Stimulated activated naive B cell treated with anti-CD40 and anti-IgM and Interleukin-4, amounts not matched to agents 10 μg/mL and 1 μg/mL and 100 μg/mL, for 72 hours (primary cell): ENCODE measurements around the gene AP5M1.

Source experiments
- ATAC-seq, 2 donors: fragments of 150-1000 bp; cut with Tn5 transposase; replicated peaks; 2 replicates each; pipeline ENCODE4 v1.10.0; 2021; ENCODE audit warnings: moderate library complexity in 1 of 2
- DNase-seq: peaks from one replicate; pipeline ENCODE4 v3.0.0; 2021
- H3K27ac Mint-ChIP-seq: one replicate; pipeline ENCODE4 v1.8.0; 2022; ENCODE audit warnings: mild to moderate bottlenecking, mixed read lengths
- H3K27me3 Mint-ChIP-seq, 2 donors: one replicate each; pipeline ENCODE4 v1.8.0; 2022; ENCODE audit warnings: mixed read lengths in 2 of 2
- H3K36me3 Mint-ChIP-seq, 2 donors: one replicate each; pipeline ENCODE4 v1.8.0; 2022; ENCODE audit warnings: mixed read lengths in 2 of 2, mild to moderate bottlenecking in 1 of 2
- H3K4me1 Mint-ChIP-seq, 2 donors: one replicate each; pipeline ENCODE4 v1.8.0; 2022; ENCODE audit warnings: mixed read lengths in 2 of 2, mild to moderate bottlenecking in 1 of 2
- H3K4me3 Mint-ChIP-seq, 2 donors: one replicate each; pipeline ENCODE4 v1.8.0; 2022; ENCODE audit warnings: mild to moderate bottlenecking in 2 of 2, mixed read lengths in 2 of 2, moderate library complexity in 1 of 2
- H3K9me3 Mint-ChIP-seq, 2 donors: one replicate each; pipeline ENCODE4 v1.8.0; 2022; ENCODE audit warnings: mixed read lengths in 2 of 2, mild to moderate bottlenecking in 1 of 2

The AP5M1 gene

DNA sequence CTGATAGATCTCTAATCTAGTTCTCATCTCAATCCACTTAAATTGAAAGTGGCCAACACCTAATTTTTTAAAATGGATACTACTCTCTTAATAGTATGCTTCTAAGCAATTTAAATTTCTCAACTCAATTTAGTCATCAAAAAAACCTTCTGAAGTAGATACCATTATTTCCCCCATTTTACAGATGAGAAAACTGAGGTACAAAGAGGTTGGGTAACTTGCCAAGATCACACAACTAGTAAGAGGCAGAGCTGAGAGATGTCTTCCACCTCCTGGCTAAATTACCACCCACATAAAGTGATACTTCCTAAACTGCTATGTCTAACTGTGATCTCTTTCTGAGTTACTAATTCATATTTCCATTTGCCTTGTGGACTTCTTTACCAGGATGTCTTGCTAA is 6.7 kb upstream of the AP5M1 start:
- Mint-ChIP-seq H3K27me3 (no peaks in the 10 kb centered on the region), H3K36me3 (peaks cover 25 to 35% of the 10 kb centered on the region in 2 donors), H3K4me3 (no peak overlapping the region), H3K9me3 (peaks cover 0 to 4% of the 10 kb centered on the region in 2 donors), H3K4me1 (peaks cover 25 to 53% of the 10 kb centered on the region in 2 donors), H3K27ac (no peak overlapping the region)
- DNase-seq (no peak), ATAC-seq (no peak)

DNA sequence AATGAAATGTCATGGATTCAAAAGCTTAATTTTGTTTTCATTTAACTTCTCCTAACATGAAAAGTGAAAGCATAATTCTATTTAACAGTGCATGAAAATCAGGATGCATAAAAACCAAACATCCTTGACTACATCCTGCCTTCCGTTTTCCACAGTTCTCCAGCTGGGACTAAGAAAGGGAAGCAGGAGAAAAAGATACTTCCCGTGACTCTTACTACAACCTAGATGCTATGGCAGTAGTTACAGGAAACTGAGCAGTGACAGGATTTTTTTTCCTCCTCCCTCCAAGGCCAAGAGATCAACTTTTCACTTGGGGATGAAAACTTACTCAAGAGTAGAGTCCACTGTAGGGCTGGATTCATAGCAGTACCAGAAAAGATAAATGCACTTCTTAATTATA is 2.7 kb upstream of the AP5M1 start:
- Mint-ChIP-seq H3K4me3 (no peak overlapping the region), H3K27ac (no peak overlapping the region), H3K4me1 (peaks cover 27 to 54% of the 10 kb centered on the region in 2 donors), H3K9me3 (no peaks in the 10 kb centered on the region), H3K36me3 (peaks cover 11 to 16% of the 10 kb centered on the region in 2 donors), H3K27me3 (no peaks in the 10 kb centered on the region)
- no peak for ATAC-seq
- DNase-seq: no peak

DNA sequence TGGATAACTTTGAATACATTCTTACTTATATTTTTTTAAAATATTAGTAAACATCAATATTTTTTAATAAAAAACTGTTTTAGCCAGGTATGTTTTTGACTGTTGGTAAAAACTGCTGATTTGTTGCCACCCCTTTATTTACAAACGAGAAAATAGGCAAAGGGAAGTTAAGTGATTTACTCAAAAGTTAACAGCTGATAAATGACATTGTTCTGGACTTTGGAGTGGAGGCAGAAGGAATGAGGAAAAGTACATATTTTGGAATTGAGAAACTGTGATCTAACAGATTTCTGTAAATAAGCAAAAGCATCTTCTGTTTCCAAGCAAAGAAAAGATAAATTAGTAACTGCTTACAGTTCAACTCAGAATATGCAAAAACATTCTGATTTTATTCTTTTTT is 4.5 kb downstream of the AP5M1 start:
- Mint-ChIP-seq H3K27ac (no peak overlapping the region), H3K4me3 (no peak overlapping the region), H3K27me3 (no peaks in the 10 kb centered on the region), H3K36me3 (peaks cover 11 to 21% of the 10 kb centered on the region in 2 donors), H3K4me1 (peaks cover 18 to 21% of the 10 kb centered on the region in 2 donors), H3K9me3 (no peaks in the 10 kb centered on the region)
- DNase-seq (no peak), ATAC-seq (no peak)

DNA sequence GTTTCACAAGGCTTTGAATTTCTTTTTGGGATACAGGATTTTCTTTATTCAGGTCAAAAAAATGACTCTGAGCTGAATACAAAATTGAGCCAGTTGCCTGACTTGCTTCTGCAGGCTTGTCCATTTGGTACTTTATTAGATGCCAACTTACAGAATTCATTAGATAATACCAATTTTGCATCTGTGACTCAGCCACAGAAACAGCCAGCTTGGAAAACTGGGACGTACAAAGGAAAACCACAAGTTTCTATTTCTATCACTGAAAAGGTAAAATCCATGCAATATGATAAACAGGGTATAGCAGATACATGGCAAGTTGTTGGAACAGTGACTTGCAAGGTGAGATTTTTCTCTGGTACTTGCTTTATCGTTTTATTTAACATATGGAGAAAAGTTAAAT is 5.8 kb downstream of the AP5M1 start:
- Mint-ChIP-seq H3K27ac (no peak overlapping the region), H3K9me3 (no peaks in the 10 kb centered on the region), H3K27me3 (no peaks in the 10 kb centered on the region), H3K4me1 (peaks cover 21 to 22% of the 10 kb centered on the region in 2 donors), H3K36me3 (peaks cover 22 to 31% of the 10 kb centered on the region in 2 donors), H3K4me3 (no peak overlapping the region)
- ATAC-seq (no peak), DNase-seq (no peak)

DNA sequence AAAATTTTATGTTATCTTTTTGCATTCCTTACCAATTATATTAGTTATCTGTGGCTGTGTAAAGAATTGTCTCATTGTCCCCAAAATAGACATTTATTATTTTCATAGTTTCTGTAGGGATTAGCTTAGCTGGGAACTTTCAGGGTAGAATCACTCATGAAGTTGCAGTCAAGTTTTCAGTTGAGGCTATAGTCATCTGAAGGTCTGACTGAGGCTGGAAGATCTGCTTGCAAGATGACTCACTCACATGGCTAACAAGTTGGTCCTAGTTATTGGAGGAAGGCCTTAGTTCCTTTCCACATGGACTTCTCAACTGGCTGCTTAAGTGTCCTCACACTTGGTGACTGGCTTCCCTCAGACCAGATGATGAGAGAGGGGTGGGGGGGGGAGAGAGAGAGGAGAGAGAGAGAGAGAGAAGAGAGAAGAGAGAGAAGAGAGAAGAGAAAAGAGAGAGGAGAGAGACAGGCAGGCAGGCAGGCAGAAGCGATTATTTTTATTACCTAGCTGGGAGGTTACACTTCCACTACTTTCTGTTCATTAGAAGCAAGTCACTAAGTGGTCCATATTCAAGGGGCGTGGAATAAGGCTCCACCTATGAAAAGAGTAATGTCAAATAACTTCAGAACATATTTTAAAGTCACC is 6.4 kb downstream of the AP5M1 start:
- H3K36me3 Mint-ChIP-seq: peaks cover 23 to 35% of the 10 kb centered on the region in 2 donors
- no peaks in the 10 kb centered on the region for H3K27me3 Mint-ChIP-seq
- H3K9me3 Mint-ChIP-seq: no peaks in the 10 kb centered on the region
- no peak for ATAC-seq
- H3K27ac Mint-ChIP-seq: no peak overlapping the region
- H3K4me3 Mint-ChIP-seq: no peak overlapping the region
- peaks cover 18 to 21% of the 10 kb centered on the region in 2 donors for H3K4me1 Mint-ChIP-seq
- DNase-seq: no peak

DNA sequence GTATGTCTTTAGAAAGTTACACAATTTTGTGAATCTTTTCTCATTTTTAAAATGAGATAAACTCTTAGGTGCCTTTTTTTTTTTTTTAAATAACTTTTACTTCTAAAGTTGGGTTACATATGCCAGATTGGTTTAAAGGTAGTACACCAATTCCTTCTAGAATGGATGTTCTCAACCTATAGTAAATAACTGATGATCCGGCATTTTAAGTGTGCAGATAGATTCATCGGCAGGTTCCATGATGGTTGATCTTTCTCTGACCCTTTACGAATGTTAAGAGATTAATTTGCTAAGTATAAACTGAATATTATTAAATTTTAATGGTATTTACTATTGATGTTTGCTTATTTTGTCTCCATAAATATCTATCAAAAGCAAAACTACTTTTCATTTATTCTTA is 8.3 kb downstream of the AP5M1 start:
- no peaks in the 10 kb centered on the region for H3K9me3 Mint-ChIP-seq
- DNase-seq: no peak
- no peaks in the 10 kb centered on the region for H3K27me3 Mint-ChIP-seq
- peaks cover 0 to 9% of the 10 kb centered on the region in 2 donors for H3K4me1 Mint-ChIP-seq
- no peak overlapping the region for H3K4me3 Mint-ChIP-seq
- H3K36me3 Mint-ChIP-seq: peaks cover 24 to 40% of the 10 kb centered on the region in 2 donors
- H3K27ac Mint-ChIP-seq: no peak overlapping the region
- no peak for ATAC-seq

DNA sequence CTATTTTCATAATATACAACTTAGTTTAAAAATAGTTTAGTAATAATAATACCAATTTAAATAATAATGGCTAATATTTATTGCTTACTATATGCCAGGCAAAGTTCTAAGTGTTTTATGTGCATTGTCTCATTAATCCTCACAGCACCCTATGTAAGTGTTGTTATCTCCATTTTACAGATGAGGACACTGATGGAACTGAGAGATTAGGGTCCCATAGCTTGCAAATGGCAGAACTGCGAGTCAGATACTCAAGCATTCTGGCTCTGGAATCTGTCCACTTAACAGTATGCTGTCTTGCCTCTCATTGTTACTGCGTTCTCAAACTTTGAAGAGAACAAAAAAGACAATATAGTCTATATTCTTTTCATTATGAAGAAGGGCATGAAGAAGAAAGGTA is 19.0 kb downstream of the AP5M1 start:
- ATAC-seq: no peak
- Mint-ChIP-seq H3K27me3 (no peaks in the 10 kb centered on the region), H3K4me1 (no peaks in the 10 kb centered on the region), H3K36me3 (peaks cover 17 to 18% of the 10 kb centered on the region in 2 donors), H3K4me3 (no peak overlapping the region), H3K27ac (no peak overlapping the region), H3K9me3 (no peaks in the 10 kb centered on the region)
- no peak for DNase-seq

DNA sequence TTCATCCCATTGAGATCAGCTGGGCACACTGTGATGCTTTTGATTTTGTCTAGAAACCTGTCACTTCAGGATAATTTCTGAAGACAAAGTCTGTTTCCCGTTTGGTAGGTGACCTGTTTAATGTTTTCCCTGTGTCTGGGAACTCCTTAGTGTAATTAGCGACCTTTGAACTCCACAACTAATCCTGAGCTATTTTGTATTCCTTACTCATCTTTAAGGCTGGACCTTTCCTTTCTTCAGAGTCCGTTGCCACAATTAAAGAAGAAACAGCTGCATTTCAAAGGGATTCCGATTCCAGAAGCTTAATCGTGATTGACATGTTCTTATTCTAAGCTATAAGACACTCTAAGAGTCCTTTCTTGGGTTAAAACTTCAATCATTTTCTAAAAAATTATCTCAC is 22.0 kb downstream of the AP5M1 start:
- no peak for DNase-seq
- Mint-ChIP-seq H3K27me3 (no peaks in the 10 kb centered on the region), H3K4me1 (no peaks in the 10 kb centered on the region), H3K4me3 (no peak overlapping the region), H3K27ac (no peak overlapping the region), H3K36me3 (peaks cover 0 to 5% of the 10 kb centered on the region in 2 donors), H3K9me3 (no peaks in the 10 kb centered on the region)
- ATAC-seq: no peak

DNA sequence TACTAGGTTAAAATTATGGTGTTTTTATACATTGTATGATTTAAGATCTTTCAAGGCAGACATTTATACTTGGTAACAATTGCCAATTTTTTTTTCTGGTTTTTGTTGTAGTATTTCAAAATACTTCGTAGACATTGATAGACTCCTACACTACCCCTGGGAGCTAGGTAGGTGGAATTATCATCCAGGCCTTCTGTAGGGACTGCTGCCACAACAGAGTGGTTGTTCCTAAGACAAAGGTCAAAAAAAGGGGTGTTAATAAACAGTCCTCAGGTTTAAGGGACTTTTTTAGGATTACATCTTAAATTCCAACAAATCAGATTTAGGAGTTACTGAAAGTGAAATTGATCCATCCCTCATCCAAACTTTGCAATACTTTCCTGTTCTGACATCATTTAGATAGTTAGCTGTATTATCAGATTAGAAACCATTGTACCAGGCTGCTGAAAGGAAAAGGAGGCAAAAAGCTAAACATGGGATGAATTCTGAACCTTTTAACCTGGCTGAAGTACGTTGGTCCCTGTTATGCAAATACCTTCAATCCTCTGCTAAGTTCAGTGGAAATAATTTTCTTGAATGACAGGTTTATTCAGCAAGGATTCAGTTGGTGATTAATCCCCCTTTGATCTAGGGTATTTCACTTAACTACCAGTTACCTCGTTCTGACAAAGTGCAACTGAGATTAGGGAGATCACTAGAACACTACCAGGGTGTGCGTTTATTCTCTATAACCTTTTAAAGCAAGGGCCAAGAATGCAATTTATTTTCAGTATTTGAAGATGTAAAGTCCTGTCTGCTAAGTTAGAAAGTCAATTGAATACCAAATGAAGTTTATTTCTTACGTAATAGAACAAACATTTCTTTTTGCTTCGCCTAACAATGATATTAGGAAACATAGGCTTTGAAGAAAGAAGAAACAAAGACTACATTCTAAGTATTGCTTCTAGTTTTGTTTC is 23.2 kb downstream of the AP5M1 start:
- no peaks in the 10 kb centered on the region for H3K9me3 Mint-ChIP-seq
- H3K36me3 Mint-ChIP-seq: peaks cover 0 to 5% of the 10 kb centered on the region in 2 donors
- no peak overlapping the region for H3K27ac Mint-ChIP-seq
- H3K4me1 Mint-ChIP-seq: no peaks in the 10 kb centered on the region
- H3K4me3 Mint-ChIP-seq: no peak overlapping the region
- H3K27me3 Mint-ChIP-seq: no peaks in the 10 kb centered on the region
- no peak for DNase-seq
- ATAC-seq: no peak

DNA sequence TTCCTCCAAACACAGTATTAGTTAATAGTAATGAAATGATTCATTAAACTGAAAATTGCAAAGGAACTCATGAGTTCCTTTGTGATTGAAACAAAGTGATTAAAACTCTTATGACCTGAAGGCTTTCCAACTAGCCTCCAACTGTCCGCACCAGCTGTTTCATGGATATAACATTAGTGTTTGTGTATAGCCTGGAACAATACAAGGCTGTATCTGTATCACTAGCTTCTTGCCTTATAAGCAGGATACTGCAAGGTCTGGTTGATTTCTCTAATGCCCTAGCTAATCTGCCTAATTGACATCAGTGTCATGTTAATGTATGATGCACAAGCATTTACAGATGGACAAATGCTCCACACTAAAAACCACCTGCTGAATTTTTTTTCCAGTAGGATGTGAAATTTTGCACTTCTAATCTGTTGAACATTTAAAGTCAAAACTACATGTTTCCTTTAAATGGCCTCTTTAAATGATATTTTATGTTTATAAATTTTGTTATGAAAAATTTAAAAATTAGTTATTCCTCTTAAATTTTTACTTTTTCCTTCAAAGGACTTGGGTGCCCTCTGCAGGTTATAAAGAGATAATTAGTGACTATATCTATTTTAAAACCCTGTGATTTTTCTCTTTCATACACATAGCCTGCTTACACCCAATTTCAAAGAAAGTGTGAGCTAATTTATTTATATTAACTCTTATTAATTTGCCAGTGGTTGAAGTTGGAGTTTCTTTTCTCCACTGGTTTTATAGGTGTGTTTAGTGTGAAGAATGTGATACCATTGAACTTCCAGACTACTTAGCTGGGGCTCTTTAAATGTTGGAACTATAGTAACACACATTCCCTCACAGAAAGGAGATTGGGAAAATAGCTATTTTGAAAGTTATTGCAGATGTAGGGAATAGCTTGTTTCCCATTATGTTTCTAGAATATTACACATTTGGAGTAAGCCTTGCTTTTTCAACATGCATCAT is 25.4 kb downstream of the AP5M1 start:
- Mint-ChIP-seq H3K27me3 (no peaks in the 10 kb centered on the region), H3K4me3 (no peak overlapping the region), H3K4me1 (no peaks in the 10 kb centered on the region), H3K36me3 (peaks cover 0 to 2% of the 10 kb centered on the region in 2 donors), H3K27ac (no peak overlapping the region), H3K9me3 (no peaks in the 10 kb centered on the region)
- ATAC-seq (no peak), DNase-seq (no peak)

DNA sequence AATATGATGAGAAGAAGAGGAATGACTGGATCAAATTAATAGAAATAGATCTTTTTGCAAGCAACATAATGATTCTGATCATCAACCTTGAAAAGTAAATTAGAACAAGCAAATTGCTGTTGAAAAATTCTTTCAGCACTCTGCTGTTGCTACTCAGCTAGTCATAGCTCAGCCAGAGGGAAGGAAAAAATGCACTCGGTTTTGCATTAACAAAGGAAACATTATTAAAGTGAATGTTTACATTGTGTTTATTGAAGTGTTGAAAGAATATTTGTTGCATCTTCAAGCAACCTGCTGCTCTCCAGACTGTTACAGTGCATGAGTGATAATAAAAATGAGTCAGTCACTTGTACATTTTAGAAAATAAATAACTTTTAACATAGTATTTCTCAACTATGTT is 26.5 kb downstream of the AP5M1 start:
- no peaks in the 10 kb centered on the region for H3K27me3 Mint-ChIP-seq
- DNase-seq (no peak), ATAC-seq (no peak)
- H3K4me1 Mint-ChIP-seq: no peaks in the 10 kb centered on the region
- H3K9me3 Mint-ChIP-seq: no peaks in the 10 kb centered on the region
- H3K36me3 Mint-ChIP-seq: peaks cover 0 to 2% of the 10 kb centered on the region in 2 donors
- no peak overlapping the region for H3K27ac Mint-ChIP-seq
- H3K4me3 Mint-ChIP-seq: no peak overlapping the region

DNA sequence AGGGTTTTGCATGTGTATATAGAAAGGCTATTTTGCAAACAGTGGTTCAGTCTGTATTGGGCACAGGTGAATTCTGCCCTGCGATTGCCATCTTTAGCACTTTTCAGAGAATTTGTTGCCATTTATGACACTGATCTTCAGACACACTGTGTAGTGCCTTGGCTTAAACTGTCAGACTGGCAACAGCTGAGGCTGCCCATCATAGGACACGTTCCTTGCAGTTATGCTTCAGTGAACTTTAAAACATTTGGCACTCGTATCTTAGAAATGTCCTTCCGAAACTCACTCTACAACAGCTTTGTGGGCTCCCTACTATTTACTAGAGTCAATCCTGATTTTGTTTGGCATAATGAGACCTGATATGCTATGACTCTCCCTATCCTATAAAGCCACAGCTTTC is 29.1 kb downstream of the AP5M1 start:
- H3K4me1 Mint-ChIP-seq: no peaks in the 10 kb centered on the region
- DNase-seq (no peak), ATAC-seq (no peak)
- peaks cover 0 to 2% of the 10 kb centered on the region in 2 donors for H3K36me3 Mint-ChIP-seq
- no peaks in the 10 kb centered on the region for H3K9me3 Mint-ChIP-seq
- H3K27me3 Mint-ChIP-seq: no peaks in the 10 kb centered on the region
- H3K27ac Mint-ChIP-seq: no peak overlapping the region
- H3K4me3 Mint-ChIP-seq: no peak overlapping the region

DNA sequence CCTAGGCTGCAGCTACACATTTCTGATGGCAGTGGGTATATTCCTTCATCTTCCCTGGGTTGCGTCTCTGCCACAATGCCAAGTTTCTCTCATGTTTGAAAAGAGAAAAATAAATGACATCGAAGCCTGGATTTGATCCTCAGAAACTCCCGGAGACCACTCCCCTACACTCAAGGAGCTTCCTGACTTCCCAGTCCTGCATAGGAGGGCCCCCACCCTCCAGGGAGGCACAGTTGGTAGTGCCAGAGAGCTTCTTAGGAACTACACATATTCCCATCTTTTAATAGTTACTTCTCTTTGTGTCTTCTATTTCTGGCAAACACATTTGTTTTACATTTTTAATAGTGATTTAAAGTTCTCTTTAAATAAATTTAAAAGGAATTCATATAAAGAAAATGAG is 30.7 kb downstream of the AP5M1 start:
- no peak overlapping the region for H3K4me3 Mint-ChIP-seq
- peaks cover 0 to 2% of the 10 kb centered on the region in 2 donors for H3K36me3 Mint-ChIP-seq
- H3K9me3 Mint-ChIP-seq: no peaks in the 10 kb centered on the region
- H3K4me1 Mint-ChIP-seq: no peaks in the 10 kb centered on the region
- ATAC-seq (no peak), DNase-seq (no peak)
- no peak overlapping the region for H3K27ac Mint-ChIP-seq
- peaks cover 8 to 10% of the 10 kb centered on the region in 2 donors for H3K27me3 Mint-ChIP-seq

DNA sequence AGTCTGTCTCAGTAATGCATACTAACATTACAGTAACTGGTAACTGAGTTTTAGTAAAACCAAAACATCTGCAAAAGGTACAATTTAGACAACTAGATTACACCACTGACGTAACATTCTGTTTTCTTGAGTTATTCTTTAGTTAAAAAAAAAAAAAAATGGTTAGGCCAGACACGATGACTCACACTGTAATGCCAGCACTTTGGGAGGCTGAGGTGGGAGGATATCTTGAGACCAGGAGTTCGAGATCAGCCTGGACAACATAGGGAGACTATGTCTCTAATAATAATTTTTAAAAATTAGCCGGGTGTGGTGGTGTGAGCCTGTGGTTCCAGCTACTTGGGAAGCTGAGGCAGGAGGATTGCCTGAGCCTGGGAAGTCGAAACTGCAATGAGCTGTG is 34.1 kb downstream of the AP5M1 start:
- Mint-ChIP-seq H3K27me3 (peaks cover 15 to 24% of the 10 kb centered on the region in 2 donors), H3K4me3 (no peak overlapping the region), H3K36me3 (no peaks in the 10 kb centered on the region), H3K9me3 (no peaks in the 10 kb centered on the region), H3K27ac (no peak overlapping the region), H3K4me1 (no peaks in the 10 kb centered on the region)
- ATAC-seq: no peak
- DNase-seq: no peak
